Activated CD4-positive, alpha-beta T cell treated with anti-CD3 and anti-CD28 coated beads for 24 hours (primary cell): Measurements from ENCODE around the gene CCDC88A.
"Not testable (repeated sequence)": the region's sequence is repeated elsewhere in the genome, so short reads cannot be mapped to it uniquely, and the experiment has no call there.

Source experiments
- DNase-seq, 2 donors: peaks; one replicate each; pipeline ENCODE4 v3.0.0-alpha.2; 2020; ENCODE audit warnings: low read depth in 2 of 2

Gene CCDC88A

GRCh38 chr2:55421326-55421725, 1.7 kb upstream of the CCDC88A start:
- DNase-seq = no peak

DNA sequence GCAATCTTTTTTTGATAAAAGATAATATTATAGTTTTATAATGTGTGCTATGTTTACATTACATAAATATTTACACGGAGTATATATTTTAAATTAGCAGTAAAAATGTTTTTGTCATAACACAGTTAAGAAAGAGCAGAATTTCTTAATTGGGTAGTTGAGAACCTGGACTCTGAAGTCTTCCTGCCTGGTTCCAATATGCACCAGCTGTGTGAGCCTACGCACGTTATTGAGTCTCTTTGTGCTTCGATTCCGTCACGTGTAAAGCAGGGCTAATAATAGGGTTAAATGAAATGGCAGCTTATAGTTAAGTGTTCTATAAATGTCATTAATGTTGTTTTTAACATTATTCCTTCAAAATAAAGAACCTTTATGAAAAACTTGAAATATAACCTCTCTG, 1.2 kb upstream of the CCDC88A start:
- no peak for DNase-seq

DNA sequence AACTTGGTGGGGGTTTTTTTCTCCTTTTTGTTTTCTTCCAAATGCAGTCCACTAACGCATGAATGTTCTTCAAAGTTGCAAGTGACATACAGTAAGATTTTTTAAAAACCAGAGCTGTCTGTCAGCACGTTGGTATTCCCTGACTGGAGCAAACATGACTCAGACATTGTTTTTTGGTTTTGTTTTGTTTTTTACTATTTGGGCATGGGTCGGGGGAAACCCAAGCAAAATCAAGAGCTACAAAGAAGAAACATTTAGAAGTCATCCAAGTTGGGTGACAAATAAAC, 726 bp upstream of the CCDC88A start:
- no peak for DNase-seq

- peak in 1 of 2 donors; percentile 10 for DNase-seq
Measured at GRCh38 chr2:55419233-55419678, 400 bp downstream of the CCDC88A start.

GRCh38 chr2:55418512-55419232, 984 bp downstream of the CCDC88A start:
- DNase-seq = no peak

- no peak for DNase-seq
Measured at GRCh38 chr2:55418072-55418471, 1.6 kb downstream of the CCDC88A start.

GRCh38 chr2:55416786-55417568, 2.7 kb downstream of the CCDC88A start:
- no peak for DNase-seq

DNA sequence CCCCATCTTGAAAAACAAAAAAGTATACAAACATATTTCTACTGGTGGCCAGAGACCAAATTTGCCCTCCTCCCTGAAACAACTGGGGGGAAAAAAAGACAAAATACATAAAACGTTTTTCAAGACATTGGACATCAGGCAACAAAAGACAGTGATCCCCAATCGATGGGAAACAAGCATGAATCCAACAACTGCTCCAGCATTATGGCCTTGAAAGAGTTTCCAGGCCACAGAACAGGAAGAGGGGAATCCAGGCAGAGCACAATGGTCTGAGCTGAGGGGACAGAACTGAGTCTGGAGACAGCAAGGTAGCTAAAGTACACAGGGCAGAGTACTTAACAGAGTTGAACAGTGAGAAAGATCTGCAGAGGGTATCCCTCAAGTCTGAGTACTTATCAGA, 4.4 kb downstream of the CCDC88A start:
- no peak for DNase-seq

GRCh38 chr2:55408918-55409868, 10.5 kb downstream of the CCDC88A start:
- DNase-seq = no peak

DNA sequence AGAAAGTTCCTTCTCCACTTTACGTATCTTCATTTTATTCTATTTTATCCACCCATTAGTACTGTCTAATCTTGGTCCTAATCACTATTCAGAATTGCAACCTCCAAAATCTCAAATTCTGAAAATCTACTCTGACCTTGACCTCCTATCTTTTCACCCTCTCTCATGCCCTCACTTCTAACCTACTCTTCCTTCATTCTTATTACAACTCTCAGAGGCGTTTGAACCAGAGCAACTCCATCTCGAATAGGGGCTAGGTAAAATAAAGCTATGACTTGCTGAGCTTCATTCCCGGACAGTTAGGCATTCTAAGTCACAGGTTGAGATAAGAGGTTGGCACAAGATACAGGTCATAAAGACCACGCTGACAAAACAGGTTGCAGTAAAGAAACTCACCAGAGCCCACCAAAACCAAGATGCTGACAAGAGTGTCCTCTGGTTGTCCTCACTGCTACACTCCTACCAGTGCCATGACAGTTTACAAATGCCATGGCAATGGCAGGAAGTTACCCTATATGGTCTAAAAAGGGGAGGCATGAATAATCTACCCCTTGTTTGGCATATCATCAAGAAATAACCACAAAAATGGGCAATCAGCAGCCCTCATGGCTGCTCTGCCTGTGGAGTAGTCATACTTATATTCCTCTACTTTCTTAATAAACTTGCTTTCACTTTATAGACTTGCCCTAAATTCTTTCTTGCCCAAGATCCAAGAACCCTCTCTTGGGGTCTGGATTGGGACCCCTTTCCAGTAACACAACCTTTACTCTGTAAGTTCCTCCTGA, 11.4 kb downstream of the CCDC88A start:
- DNase-seq = no peak

DNA sequence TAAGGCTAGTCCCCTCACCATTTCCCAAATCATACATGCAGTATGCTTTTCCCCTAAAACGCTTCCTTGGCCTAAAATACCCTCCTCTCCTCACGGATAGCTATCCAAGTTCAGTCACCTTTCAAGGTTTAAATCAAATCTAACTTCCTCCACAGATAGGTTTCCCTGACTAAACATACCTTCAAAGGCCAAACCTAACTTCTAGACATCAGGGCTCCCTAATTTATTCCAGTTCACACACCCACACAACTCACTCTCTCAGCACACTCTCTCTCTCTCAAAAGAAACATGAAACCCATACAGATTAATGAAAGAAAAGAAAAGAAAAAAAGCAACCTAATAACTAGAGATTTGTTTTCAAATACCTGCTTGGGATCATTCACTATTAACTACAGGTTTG, 14.5 kb downstream of the CCDC88A start:
- no peak for DNase-seq

DNA sequence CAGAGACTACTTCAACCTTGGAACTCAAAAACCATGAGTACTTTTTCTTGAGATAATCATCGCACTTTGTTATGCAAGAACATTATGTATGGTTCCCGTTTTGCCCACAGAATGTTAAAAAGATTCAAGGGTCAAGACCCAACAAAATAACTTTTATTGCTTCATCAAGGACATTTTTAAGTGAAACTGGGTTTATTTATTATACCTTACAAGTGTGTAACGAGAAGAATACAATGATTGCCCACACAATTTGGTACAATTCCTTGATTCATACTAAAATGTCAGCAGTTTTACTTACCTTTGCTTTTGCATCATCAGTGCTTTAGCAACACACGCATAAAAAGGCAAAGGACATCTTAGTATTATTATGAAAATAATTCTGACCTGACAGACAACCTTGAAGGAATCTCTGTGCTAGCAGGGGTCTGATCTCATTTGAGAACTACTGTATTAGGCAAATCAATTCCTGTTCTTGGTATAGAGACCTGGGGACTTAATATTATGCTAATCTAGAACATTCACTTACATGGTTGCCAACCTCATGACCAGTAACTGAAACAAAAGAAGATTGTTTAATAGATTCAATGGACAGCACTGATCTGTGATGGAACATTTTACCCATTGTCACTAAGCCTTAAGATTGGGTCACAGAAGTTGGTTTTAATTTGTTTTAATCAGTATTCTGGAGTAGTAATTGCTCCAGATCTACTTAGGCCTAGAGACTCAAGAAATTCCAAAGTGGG, 16.2 kb downstream of the CCDC88A start:
- no peak for DNase-seq

- DNase-seq = no peak
Measured at GRCh38 chr2:55401124-55401523, 18.5 kb downstream of the CCDC88A start.

GRCh38 chr2:55400332-55400731, 19.3 kb downstream of the CCDC88A start:
- no peak for DNase-seq

DNA sequence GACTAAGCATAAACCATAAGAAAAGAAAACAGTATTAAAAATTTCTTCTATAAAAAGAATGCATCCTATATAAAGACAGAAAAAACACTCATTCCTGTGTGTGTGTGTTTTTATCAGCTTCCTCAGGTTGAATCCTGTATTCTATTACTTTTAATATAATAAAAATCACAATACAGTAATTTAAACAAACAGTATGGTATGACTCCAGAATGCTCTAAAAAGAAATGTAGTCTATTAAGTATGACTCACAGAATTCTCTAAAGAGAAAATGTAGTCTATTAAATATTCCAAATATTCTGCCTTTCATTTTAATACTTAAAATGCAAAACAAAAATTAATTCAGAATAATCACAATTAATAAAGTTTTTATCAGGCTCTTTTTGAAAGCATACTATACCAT, 19.8 kb downstream of the CCDC88A start:
- no peak for DNase-seq

- DNase-seq = no peak
Measured at GRCh38 chr2:55395724-55396605, 23.7 kb downstream of the CCDC88A start.

DNA sequence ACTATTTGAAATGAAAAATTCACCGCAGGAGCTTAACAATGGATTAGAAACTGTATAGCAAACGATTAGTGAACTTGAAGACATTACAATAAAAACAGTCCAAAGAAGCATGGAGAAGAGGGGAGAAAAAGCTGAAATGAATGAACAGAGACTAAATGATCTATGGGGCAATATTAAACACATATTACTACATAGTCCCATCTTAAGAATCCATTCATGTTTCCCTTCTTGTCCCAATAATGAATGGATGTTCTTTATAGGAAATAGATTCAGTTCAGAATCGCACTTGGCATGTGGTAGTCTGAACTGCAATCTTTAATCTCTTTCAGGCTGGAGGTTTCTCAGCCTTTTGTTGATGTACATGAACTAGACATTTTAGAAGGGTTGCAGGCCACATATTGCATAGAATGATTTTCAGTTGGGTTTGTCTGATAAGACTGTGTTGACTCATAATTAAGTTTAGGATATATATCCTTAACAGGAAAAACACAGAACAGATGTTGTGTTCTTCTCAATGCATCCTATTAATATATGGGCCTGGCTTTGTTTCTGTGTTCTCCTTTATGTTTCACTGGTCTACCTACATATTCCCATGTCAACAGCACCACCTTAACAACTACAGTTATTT, 27.9 kb downstream of the CCDC88A start:
- DNase-seq = no peak

GRCh38 chr2:55391155-55391554, 28.5 kb downstream of the CCDC88A start:
- no peak for DNase-seq

GRCh38 chr2:55385516-55385915, 34.1 kb downstream of the CCDC88A start:
- not testable (repeated sequence) for DNase-seq
